B cell (primary cell): ENCODE measurements around the gene DMRTC1.
"Not testable (repeated sequence)": the region's sequence is repeated elsewhere in the genome, so short reads cannot be mapped to it uniquely, and the experiment has no call there.

Source experiments
- EZH2 ChIP-seq: IDR thresholded peaks from 2 replicates; pipeline ENCODE4 v1.6.1; 2012; ENCODE audit warnings: borderline replicate concordance, low read depth, mild to moderate bottlenecking, moderate library complexity, low read length; ENCODE audit not compliant: insufficient read depth, poor library complexity, severe bottlenecking
- TF ChIP-seq, protein P1 (sequence below): fragments of 200-600 bp; IDR thresholded peaks from one replicate; pipeline ENCODE4 v1.8.0; 2022; ENCODE audit warnings: antibody characterized with exemption, mild to moderate bottlenecking

DNA sequence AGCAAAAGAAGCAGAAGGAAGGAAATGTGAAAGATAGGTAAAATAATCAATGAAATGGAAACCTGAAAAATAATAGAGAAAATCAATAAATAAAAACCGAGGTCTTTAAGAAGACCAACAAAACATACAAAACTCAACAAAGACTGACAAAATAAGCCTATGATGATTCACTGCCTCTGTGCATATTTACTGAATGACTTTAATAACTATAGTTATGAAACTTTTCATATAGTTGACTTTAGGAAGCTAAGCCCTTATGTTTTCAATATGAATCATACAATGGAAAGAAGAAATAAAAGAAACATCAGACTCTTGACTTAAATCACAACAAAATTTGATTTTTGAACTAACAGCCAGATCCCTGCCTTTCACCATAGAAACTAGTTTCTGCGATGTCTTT is 106.1 kb downstream of the DMRTC1 start:
- TF ChIP-seq EZH2, result not testable (repeated sequence)
- TF ChIP-seq, protein P1, sequence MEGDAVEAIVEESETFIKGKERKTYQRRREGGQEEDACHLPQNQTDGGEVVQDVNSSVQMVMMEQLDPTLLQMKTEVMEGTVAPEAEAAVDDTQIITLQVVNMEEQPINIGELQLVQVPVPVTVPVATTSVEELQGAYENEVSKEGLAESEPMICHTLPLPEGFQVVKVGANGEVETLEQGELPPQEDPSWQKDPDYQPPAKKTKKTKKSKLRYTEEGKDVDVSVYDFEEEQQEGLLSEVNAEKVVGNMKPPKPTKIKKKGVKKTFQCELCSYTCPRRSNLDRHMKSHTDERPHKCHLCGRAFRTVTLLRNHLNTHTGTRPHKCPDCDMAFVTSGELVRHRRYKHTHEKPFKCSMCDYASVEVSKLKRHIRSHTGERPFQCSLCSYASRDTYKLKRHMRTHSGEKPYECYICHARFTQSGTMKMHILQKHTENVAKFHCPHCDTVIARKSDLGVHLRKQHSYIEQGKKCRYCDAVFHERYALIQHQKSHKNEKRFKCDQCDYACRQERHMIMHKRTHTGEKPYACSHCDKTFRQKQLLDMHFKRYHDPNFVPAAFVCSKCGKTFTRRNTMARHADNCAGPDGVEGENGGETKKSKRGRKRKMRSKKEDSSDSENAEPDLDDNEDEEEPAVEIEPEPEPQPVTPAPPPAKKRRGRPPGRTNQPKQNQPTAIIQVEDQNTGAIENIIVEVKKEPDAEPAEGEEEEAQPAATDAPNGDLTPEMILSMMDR, result not testable (repeated sequence)
